Bronchial epithelial cell (primary cell): ENCODE results near the gene FHOD3. TPM values are rescaled to one million over a fixed set of nuclear protein-coding genes. Genes with fewer than 3 reads are reported as not detected.

Experiments used
- DNase-seq: peaks from one replicate; pipeline ENCODE4 v3.0.0-alpha.2; 2010; ENCODE audit warnings: low read depth
- FAIRE-seq: peaks from 2 replicates; lab custom pipeline; 2011; peaks lifted over from hg19 to GRCh38; lab: Jason Lieb, UNC
- H3K27me3 ChIP-seq: 2 replicates; pipeline ENCODE4 v1.5.1; 2011; ENCODE audit warnings: low read length; ENCODE audit not compliant: control insufficient read depth, insufficient read depth
- H3K36me3 ChIP-seq: 2 replicates; pipeline ENCODE4 v1.5.1; 2011; ENCODE audit warnings: low read length; ENCODE audit not compliant: control insufficient read depth, insufficient read depth
- H3K4me3 ChIP-seq: 2 replicates; pipeline ENCODE4 v1.5.1; 2011; ENCODE audit warnings: mild to moderate bottlenecking, low read depth, low read length, control low read depth
- CTCF ChIP-seq: IDR thresholded peaks from 2 replicates; pipeline ENCODE4 v1.5.1; 2011; ENCODE audit warnings: mild to moderate bottlenecking, moderate library complexity, low read length, control low read depth, inconsistent platforms; ENCODE audit not compliant: insufficient read depth, severe bottlenecking
- total RNA-seq: library from RNA; depleted of rRNA; stranded (reverse); fragments of >200 nt; gene quantifications from 2 replicates; pipeline ENCODE4 v1.2.1, GENCODE V29; 2014

The FHOD3 gene
- total RNA-seq, 1 donor from 2014 or later: 15.8 TPM

DNA sequence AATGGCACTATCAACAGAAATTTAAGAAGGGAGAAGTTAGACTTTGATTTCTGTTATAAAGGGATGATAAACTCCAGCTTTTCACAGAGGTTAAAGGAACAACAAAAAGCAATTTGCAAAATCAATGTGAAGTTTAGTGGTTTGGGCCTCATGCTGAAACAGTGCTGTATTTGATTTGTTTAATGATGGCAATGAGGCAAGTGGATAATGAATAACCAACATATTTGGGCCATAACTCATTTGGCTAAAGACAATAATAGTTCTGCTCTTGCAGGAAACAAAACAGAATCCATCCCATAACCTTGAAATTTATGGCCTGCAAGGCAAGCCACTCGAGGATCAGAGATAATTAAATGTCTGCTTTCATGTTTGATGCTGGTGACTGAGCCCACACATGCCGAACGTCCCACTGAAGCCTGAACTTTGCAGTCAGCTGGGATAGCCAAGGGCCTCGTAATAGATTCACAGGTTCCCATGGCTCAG is 474.8 kb downstream of the FHOD3 start:
- no peak for FAIRE-seq
- no peak overlapping the region for H3K4me3 ChIP-seq
- H3K36me3 ChIP-seq: peaks cover 4% of the 10 kb centered on the region
- H3K27me3 ChIP-seq: no peaks in the 10 kb centered on the region
- no peak for TF ChIP-seq CTCF
- no peak for DNase-seq

DNA sequence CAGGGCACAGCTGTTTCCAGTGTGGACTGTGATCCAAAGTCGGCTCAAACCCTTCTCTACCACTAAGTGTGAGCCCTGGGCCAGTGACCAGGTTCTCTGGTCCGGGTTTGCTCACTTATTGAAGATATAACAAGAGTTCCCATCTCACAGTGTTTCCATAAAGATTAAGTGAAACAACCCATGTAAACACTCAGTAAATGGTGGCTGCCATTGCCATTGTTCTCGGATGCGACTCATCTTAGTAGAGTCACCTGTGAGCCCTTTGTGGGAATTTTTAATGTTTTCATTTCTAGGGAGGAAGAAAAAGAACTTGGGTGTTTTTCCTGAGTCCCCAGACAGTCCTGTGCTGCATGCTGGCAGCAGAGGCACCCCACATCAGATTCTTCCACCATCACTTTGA is 477.9 kb downstream of the FHOD3 start:
- DNase-seq: no peak
- FAIRE-seq: no peak
- no peak for TF ChIP-seq CTCF

DNA sequence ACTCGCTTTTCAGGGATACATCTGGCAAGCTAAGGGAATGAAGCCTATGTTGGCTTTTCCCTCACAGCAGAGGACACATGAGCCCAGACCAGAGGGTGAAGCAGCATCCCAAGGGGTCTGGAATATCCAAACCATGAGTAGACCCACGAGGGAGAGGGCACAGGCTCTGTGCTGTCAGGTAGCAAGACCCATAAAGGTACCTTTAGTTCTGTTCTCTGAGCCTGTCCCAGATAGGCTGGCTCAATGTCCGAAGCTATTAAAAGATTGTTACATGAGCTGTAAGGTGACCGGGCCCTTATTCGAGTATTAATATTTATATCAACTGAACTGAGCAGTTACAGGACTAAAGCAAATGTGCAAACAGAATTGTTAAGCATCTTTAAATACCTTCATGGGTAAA is 479.1 kb downstream of the FHOD3 start:
- no peak overlapping the region for H3K4me3 ChIP-seq
- no peaks in the 10 kb centered on the region for H3K27me3 ChIP-seq
- peaks cover 2% of the 10 kb centered on the region for H3K36me3 ChIP-seq
- FAIRE-seq: no peak
- no peak for DNase-seq
- TF ChIP-seq CTCF: no peak

More for the DNA sequence above, 477.9 kb downstream of the FHOD3 start:
- Histone ChIP-seq H3K36me3 (peaks cover 2% of the 10 kb centered on the region), H3K27me3 (no peaks in the 10 kb centered on the region), H3K4me3 (no peak overlapping the region)

DNA sequence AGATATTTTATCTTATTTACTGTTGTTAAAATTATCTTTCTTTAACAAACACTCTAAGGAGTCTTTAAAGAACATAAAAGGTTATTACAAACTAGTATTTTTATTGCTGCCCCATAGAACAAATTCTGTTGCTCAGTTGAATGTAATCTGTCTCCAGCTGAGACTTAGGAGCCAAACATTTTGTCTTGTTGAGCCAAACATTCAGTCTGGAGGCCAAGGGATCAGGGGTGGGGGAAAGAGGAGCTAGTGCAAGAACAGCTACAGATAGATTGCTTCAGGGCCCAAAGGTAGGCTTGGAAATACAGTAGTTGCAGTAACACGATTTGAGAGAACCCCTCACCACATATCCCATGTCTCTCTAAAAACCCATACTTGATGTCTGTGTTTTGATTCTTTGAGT is 480.1 kb downstream of the FHOD3 start:
- no peak overlapping the region for H3K4me3 ChIP-seq
- peaks cover 2% of the 10 kb centered on the region for H3K36me3 ChIP-seq
- DNase-seq (no peak), FAIRE-seq (no peak)
- TF ChIP-seq CTCF: no peak
- no peaks in the 10 kb centered on the region for H3K27me3 ChIP-seq

DNA sequence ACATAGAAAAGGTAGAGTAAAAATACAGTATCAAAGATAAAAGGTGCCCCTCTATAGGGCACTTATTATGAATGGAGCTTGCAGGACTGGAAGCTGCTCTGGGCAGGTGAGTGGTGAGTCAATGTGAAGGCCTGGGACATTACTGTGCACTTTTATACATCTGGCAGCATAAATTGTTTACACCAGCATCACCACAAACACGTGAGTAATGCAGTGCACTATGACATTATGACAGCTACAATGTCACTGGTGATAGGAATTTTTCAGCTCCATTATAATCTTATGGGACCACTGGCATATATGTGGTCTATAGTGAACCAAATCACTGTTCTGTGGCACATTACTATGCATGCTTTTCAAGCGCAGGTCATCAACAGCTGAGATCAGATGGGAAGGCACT is 483.2 kb downstream of the FHOD3 start:
- FAIRE-seq (no peak), DNase-seq (peak; percentile 21)
- TF ChIP-seq CTCF: no peak
- Histone ChIP-seq H3K4me3 (no peak overlapping the region), H3K36me3 (no peaks in the 10 kb centered on the region), H3K27me3 (no peaks in the 10 kb centered on the region)

GRCh38 chr18:36782710-36783109 is 485.2 kb downstream of the FHOD3 start:
- Histone ChIP-seq H3K36me3 (no peaks in the 10 kb centered on the region), H3K4me3 (no peak overlapping the region), H3K27me3 (no peaks in the 10 kb centered on the region)
- no peak for TF ChIP-seq CTCF
- FAIRE-seq (no peak), DNase-seq (no peak)
